Suprapubic skin (tissue), 4 donors: ENCODE results near the gene ADAMTS3. TPM values are rescaled to one million over a fixed set of nuclear protein-coding genes. Genes with fewer than 3 reads are reported as not detected.

Experiments
- DNase-seq, 2 donors: peaks; one replicate each; pipeline ENCODE4 v3.0.0-alpha.2; 2019; ENCODE audit warnings: low spot score in 2 of 2
- H3K27ac ChIP-seq: fragments of 200-600 bp; sonication (generic); one replicate; pipeline ENCODE4 v1.5.1; 2019
- H3K27me3 ChIP-seq: fragments of 200-600 bp; sonication (generic); one replicate; pipeline ENCODE4 v1.5.1; 2019
- H3K36me3 ChIP-seq: fragments of 200-600 bp; sonication (generic); one replicate; pipeline ENCODE4 v1.5.1; 2019
- H3K4me1 ChIP-seq: fragments of 200-600 bp; sonication (generic); one replicate; pipeline ENCODE4 v1.5.1; 2019
- H3K4me3 ChIP-seq: fragments of 200-600 bp; sonication (generic); one replicate; pipeline ENCODE4 v1.5.1; 2019; ENCODE audit warnings: mild to moderate bottlenecking
- H3K9me3 ChIP-seq: fragments of 200-600 bp; sonication (generic); one replicate; pipeline ENCODE4 v1.5.1; 2019
- EP300 ChIP-seq: sonication (generic); formaldehyde crosslinking; IDR thresholded peaks from one replicate; pipeline ENCODE4 v1.6.1; 2017; ENCODE audit warnings: antibody characterized with exemption
- POLR2A ChIP-seq, 2 donors: fragments of 450-650 bp; IDR thresholded peaks; one replicate each; pipeline ENCODE4 v1.6.1; 2017; ENCODE audit warnings: antibody characterized with exemption in 2 of 2, mild to moderate bottlenecking in 2 of 2, moderate library complexity in 2 of 2
- POLR2AphosphoS5 ChIP-seq, 3 donors: sonication (generic); formaldehyde crosslinking; IDR thresholded peaks; one replicate each; pipeline ENCODE4 v1.6.1; 2017; ENCODE audit warnings: antibody characterized with exemption in 3 of 3
- WGBS: methylation state at CpG from one replicate; pipeline ENCODE4 v1.1.5; 2018; 5-methylcytosine and 5-hydroxymethylcytosine counted together
- total RNA-seq, 4 donors: library from RNA; depleted of rRNA; stranded (reverse); fragments of >200 nt; gene quantifications; one replicate each; pipeline ENCODE4 v1.1.0, GENCODE V29; 2016
- TF ChIP-seq, protein P1 (sequence below), 2 donors: fragments of 200-600 bp in 1 of 2; fragments of 450-650 bp in 1 of 2; sonication (generic) in 1 of 2; IDR thresholded peaks; one replicate each; pipeline ENCODE4 v1.5.1; 2016 to 2019; ENCODE audit warnings: antibody characterized with exemption in 2 of 2, mild to moderate bottlenecking in 1 of 2, moderate library complexity in 1 of 2

The ADAMTS3 gene
- total RNA-seq, 4 donors from 2014 or later: 0.21 to 0.80 (median 0.70) TPM

DNA sequence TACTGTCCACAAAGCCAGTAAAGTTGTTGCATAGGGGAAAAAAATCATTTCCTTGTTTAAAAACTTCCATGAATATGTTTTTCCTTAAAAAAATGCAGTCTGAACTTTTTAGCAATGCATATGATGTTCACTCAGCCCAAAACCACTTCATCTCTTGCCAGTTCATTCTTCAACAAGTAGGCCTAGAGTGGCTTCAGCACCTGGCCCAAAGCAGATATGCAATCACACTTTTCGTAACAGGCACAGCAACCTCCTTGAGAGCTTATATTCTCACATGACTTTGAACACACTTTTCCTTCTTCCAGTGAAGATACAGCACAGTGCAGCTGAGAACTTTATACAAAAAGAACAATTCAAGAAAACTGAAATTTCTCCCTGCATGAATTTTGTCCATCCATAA is 128.6 kb downstream of the ADAMTS3 start:
- Histone ChIP-seq H3K27ac (no peak overlapping the region), H3K4me1 (no peaks in the 10 kb centered on the region), H3K27me3 (no peaks in the 10 kb centered on the region), H3K9me3 (no peaks in the 10 kb centered on the region), H3K4me3 (no peak overlapping the region), H3K36me3 (no peaks in the 10 kb centered on the region)
- DNase-seq: no peak
- TF ChIP-seq, protein P1, sequence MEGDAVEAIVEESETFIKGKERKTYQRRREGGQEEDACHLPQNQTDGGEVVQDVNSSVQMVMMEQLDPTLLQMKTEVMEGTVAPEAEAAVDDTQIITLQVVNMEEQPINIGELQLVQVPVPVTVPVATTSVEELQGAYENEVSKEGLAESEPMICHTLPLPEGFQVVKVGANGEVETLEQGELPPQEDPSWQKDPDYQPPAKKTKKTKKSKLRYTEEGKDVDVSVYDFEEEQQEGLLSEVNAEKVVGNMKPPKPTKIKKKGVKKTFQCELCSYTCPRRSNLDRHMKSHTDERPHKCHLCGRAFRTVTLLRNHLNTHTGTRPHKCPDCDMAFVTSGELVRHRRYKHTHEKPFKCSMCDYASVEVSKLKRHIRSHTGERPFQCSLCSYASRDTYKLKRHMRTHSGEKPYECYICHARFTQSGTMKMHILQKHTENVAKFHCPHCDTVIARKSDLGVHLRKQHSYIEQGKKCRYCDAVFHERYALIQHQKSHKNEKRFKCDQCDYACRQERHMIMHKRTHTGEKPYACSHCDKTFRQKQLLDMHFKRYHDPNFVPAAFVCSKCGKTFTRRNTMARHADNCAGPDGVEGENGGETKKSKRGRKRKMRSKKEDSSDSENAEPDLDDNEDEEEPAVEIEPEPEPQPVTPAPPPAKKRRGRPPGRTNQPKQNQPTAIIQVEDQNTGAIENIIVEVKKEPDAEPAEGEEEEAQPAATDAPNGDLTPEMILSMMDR (IDR thresholded peaks at IDR 0.05): no peak
- no peak for TF ChIP-seq EP300
- no peak for TF ChIP-seq POLR2A (IDR thresholded peaks at IDR 0.05)
- no peak for TF ChIP-seq POLR2AphosphoS5 (IDR thresholded peaks at IDR 0.05)
- 94% methylated on average over 1 of the region's 1 CpG for WGBS

DNA sequence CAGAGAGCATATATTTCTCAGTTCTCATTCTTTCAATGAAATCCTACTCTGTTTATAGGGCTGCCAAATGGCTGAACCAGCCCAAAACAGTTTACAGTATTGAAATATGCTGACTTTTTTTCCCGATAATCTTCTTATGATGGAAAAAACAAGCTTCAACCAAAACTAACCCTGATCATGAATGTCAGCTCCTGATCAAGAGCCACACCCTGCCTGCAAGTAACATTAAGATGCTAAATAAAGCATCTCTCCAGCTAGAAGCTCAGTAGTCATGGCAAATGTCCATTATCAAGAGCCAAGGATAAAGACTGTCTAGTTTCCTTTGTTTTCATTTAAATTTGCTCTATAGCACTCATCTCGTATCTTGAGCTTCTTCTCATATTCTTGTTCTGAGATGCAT is 136.0 kb downstream of the ADAMTS3 start:
- Histone ChIP-seq H3K9me3 (no peaks in the 10 kb centered on the region), H3K36me3 (no peaks in the 10 kb centered on the region), H3K27ac (no peak overlapping the region), H3K4me1 (peaks cover 6% of the 10 kb centered on the region), H3K27me3 (no peaks in the 10 kb centered on the region), H3K4me3 (no peak overlapping the region)
- 32% methylated on average over 2 of the region's 2 CpGs for WGBS
- TF ChIP-seq POLR2A (IDR thresholded peaks at IDR 0.05): no peak
- no peak for TF ChIP-seq POLR2AphosphoS5 (IDR thresholded peaks at IDR 0.05)
- TF ChIP-seq, protein P1 (IDR thresholded peaks at IDR 0.05): no peak
- no peak for TF ChIP-seq EP300
- no peak for DNase-seq

DNA sequence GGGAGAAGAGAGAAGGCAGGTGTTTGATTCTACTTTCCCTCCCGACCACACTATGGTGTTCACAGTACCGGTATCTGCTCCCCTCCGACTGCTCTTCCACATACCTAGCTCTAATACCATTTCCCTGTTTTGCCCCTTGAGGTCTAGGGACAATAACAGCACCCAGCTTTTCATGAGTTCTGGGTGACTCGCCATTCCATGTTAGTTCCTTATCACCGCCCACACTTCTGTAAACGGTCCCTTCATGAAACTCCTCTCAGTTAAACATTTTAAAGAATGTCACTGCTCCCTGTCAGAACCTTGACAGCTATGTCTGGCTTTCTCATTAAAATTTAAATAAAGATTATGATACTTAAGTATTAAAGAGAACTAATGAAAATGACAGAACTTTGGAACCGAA is 136.7 kb downstream of the ADAMTS3 start:
- no peak for DNase-seq
- Histone ChIP-seq H3K9me3 (no peaks in the 10 kb centered on the region), H3K27me3 (no peaks in the 10 kb centered on the region), H3K27ac (no peak overlapping the region), H3K4me3 (no peak overlapping the region), H3K4me1 (peaks cover 6% of the 10 kb centered on the region), H3K36me3 (no peaks in the 10 kb centered on the region)
- TF ChIP-seq POLR2A (IDR thresholded peaks at IDR 0.05) (no peak), EP300 (no peak), POLR2AphosphoS5 (IDR thresholded peaks at IDR 0.05) (no peak)
- TF ChIP-seq, protein P1 (IDR thresholded peaks at IDR 0.05): no peak
- WGBS: 87% methylated on average over 7 of the region's 7 CpGs

DNA sequence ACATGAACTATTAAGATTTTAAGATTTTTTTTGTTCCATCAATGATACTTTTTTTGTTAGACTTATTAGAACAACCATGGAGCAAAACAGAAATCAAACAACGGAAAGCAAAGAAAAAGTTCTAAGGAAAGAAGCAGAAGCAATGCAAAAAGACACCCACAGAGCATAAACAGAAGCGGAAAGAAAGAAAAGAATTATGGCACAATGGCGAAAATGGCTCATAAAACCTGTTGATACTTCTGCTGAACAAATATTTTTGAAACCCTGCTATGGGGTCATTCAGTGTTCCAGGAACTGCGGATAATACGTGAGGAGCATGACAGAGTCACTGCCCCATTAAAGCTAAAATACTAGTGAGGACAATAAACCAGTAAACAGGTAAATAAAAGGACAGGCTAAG is 138.0 kb downstream of the ADAMTS3 start:
- Histone ChIP-seq H3K36me3 (no peaks in the 10 kb centered on the region), H3K27ac (no peak overlapping the region), H3K9me3 (no peaks in the 10 kb centered on the region), H3K27me3 (no peaks in the 10 kb centered on the region), H3K4me3 (no peak overlapping the region), H3K4me1 (peaks cover 6% of the 10 kb centered on the region)
- TF ChIP-seq POLR2A (IDR thresholded peaks at IDR 0.05): no peak
- TF ChIP-seq EP300: no peak
- no peak for DNase-seq
- 88% methylated on average over 5 of the region's 5 CpGs for WGBS

DNA sequence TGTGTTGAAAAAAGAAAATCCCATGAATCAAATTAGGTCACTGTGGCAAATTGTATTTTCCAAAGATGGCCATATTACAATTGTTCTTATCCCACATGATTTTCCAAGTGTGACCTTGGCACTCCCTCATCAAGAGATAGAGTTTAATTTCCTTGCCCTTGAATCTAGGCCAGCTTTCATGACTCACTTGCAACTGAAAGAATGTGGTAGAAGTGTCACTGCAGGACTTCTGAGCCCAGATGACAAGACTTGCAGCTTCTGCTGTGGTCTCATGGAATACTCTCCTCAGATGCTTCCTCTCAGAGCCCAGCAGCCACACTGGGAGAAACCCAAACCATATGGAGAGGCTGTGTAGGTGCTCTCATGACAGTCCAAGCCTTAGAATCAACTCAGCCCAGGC is 139.0 kb downstream of the ADAMTS3 start:
- DNase-seq: no peak
- peaks cover 6% of the 10 kb centered on the region for H3K4me1 ChIP-seq
- H3K4me3 ChIP-seq: no peak overlapping the region
- no peaks in the 10 kb centered on the region for H3K9me3 ChIP-seq
- H3K27me3 ChIP-seq: no peaks in the 10 kb centered on the region
- TF ChIP-seq POLR2A (IDR thresholded peaks at IDR 0.05) (no peak), EP300 (no peak), POLR2AphosphoS5 (IDR thresholded peaks at IDR 0.05) (no peak)
- TF ChIP-seq, protein P1 (IDR thresholded peaks at IDR 0.05): no peak
- H3K36me3 ChIP-seq: no peaks in the 10 kb centered on the region
- no peak overlapping the region for H3K27ac ChIP-seq

DNA sequence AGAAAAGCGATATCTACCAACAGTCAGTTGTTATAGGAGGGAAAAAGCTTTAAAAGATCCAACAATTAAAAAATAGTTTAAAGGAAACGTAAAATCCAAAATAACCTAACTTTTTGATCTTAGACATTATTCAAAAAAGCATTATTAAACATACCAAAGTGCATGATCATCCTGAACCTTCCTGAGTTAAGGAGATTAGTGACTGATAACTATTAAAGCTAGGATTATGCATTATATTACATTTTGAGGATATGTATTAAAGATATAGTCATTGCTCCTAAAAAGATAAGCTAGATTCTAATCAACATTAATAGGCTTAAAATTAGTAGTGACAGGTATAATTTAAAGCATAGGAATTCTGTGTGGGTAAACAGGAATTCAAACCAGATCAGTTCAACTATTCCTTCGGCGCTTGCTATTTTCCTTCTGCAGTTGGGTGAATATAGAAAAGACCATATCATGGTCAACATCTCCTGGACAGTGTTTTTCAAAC is 139.6 kb downstream of the ADAMTS3 start:
- H3K27ac ChIP-seq: no peak overlapping the region
- H3K27me3 ChIP-seq: no peaks in the 10 kb centered on the region
- H3K9me3 ChIP-seq: no peaks in the 10 kb centered on the region
- H3K4me1 ChIP-seq: peaks cover 6% of the 10 kb centered on the region
- DNase-seq: no peak
- TF ChIP-seq, protein P1 (IDR thresholded peaks at IDR 0.05): no peak
- TF ChIP-seq POLR2A (IDR thresholded peaks at IDR 0.05) (no peak), POLR2AphosphoS5 (IDR thresholded peaks at IDR 0.05) (no peak), EP300 (no peak)
- H3K36me3 ChIP-seq: no peaks in the 10 kb centered on the region
- WGBS: 92% methylated on average over 4 of the region's 4 CpGs
- no peak overlapping the region for H3K4me3 ChIP-seq
